ENCODE measurements around the gene CLTC. TPM values are rescaled to one million over a fixed set of nuclear protein-coding genes. Genes with fewer than 3 reads are reported as not detected.

CLTC gene
- total and polyA plus RNA-seq, 2 of the 13 experiments (the other 11 are each of a cell fraction or from before 2014, with no cell fraction given) = 134 to 283 TPM

- peak; percentile 71 for TF ChIP-seq CAMTA2 (CRISPR knock-in tag; IDR thresholded peaks at IDR 0.05; ENCODE audit: borderline replicate concordance)
- peak; percentile 21 for TF ChIP-seq STAG1 (CRISPR knock-in tag; IDR thresholded peaks at IDR 0.05)
- peak; percentile 83; the same call in 1 of the 2 replicates for TF ChIP-seq ZNF674 (CRISPR knock-in tag; IDR thresholded peaks at IDR 0.05; ENCODE audit: low read depth)
- no peak for TF ChIP-seq RBAK (CRISPR knock-in tag; IDR thresholded peaks at IDR 0.05)
- TF ChIP-seq THAP11 (CRISPR knock-in tag; IDR thresholded peaks at IDR 0.05) = peak; percentile 91
- no peak for TF ChIP-seq ATRX (CRISPR knock-in tag; IDR thresholded peaks at IDR 0.05; ENCODE audit: borderline replicate concordance)
- no peak; the same call in 1 of the 2 replicates for TF ChIP-seq NFAT5 (CRISPR knock-in tag; IDR thresholded peaks at IDR 0.05)
- TF ChIP-seq ZNF878 (CRISPR knock-in tag; IDR thresholded peaks at IDR 0.05) = peak; percentile 98
- TF ChIP-seq FOXA1 (IDR thresholded peaks at IDR 0.05) = no peak
- TF ChIP-seq FOXA1 (CRISPR knock-in tag; IDR thresholded peaks at IDR 0.05) = peak; percentile 71; the same call in 1 of the 2 replicates
- no peak for TF ChIP-seq SMAD9 (CRISPR knock-in tag; IDR thresholded peaks at IDR 0.05)
- TF ChIP-seq ZNF740 (CRISPR knock-in tag; IDR thresholded peaks at IDR 0.05) = peak; percentile 96
- peak; percentile 93 for TF ChIP-seq ZBTB2 (CRISPR knock-in tag; IDR thresholded peaks at IDR 0.05; ENCODE audit: low read depth)
- peak; percentile 17 for TF ChIP-seq ZNF30 (CRISPR knock-in tag; IDR thresholded peaks at IDR 0.05)
- TF ChIP-seq SETDB1 (CRISPR knock-in tag; IDR thresholded peaks at IDR 0.05; ENCODE audit: borderline replicate concordance) = no peak
- peak; percentile 96 for TF ChIP-seq ATF6 (CRISPR knock-in tag; conservative IDR thresholded peaks at IDR 0.05)
- TF ChIP-seq ZNF672 (CRISPR knock-in tag; IDR thresholded peaks at IDR 0.05) = no peak
- TF ChIP-seq TFAP4 (IDR thresholded peaks at IDR 0.05; ENCODE audit: borderline replicate concordance, low read depth) = peak; percentile 90
- peak; percentile 97 for TF ChIP-seq HOXA3 (CRISPR knock-in tag; IDR thresholded peaks at IDR 0.05)
- TF ChIP-seq SALL1 (CRISPR knock-in tag; IDR thresholded peaks at IDR 0.05) = peak; percentile 81
These were observed at the start of gene CLTC (continued) for GRCh38 chr17:59619298-59620063.
